ENCODE data around the gene OLA1.

DNA sequence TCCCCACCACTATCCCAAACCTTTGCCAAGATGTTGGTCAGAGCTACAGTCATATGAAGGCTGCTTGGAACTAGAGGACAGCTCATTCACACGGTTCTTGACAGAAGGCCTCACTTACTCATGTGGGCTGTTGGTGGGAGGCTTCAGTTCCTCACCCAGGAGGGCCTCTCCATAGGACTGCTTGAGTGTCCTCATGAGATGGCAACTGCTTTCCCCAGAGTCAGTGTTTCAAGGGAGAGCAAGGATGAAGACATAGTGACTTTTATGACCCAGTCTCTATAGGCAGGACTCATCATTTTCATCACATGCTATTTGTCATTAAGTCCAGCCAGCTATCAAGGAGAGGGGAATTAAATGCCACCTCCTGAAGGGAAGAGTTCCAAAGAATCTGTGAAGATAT, 33.4 kb upstream of the OLA1 start:
- TF ChIP-seq, protein P1, sequence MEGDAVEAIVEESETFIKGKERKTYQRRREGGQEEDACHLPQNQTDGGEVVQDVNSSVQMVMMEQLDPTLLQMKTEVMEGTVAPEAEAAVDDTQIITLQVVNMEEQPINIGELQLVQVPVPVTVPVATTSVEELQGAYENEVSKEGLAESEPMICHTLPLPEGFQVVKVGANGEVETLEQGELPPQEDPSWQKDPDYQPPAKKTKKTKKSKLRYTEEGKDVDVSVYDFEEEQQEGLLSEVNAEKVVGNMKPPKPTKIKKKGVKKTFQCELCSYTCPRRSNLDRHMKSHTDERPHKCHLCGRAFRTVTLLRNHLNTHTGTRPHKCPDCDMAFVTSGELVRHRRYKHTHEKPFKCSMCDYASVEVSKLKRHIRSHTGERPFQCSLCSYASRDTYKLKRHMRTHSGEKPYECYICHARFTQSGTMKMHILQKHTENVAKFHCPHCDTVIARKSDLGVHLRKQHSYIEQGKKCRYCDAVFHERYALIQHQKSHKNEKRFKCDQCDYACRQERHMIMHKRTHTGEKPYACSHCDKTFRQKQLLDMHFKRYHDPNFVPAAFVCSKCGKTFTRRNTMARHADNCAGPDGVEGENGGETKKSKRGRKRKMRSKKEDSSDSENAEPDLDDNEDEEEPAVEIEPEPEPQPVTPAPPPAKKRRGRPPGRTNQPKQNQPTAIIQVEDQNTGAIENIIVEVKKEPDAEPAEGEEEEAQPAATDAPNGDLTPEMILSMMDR (IDR thresholded peaks at IDR 0.05): no peak
- no peak for TF ChIP-seq POLR2A (IDR thresholded peaks at IDR 0.05)

Data from uterus (tissue), 2 donors.